HepG2 (cell line): ENCODE measurements around the gene PRKAG3. TPM values are rescaled to one million over a fixed set of nuclear protein-coding genes. Genes with fewer than 3 reads are reported as not detected.

Source experiments
- ATAC-seq: fragments of 200-7000 bp; cut with Tn5 transposase; 3 replicates; pipeline ENCODE4 v1.9.1; 2020; ENCODE audit warnings: mild to moderate bottlenecking, moderate library complexity
- BruUV-seq: library from RNA; stranded (reverse); fragments of 400-500 nt; replicated peaks from 2 replicates; lab custom pipeline; 2021; lab: Mats Ljungman, UMichigan
- CTCF ChIA-PET: fragments of 300-600 bp; formaldehyde crosslinking; extraction: SDS; loops from one replicate; lab custom pipeline; 2021; ENCODE audit warnings: low total read pairs, inconsistent platforms, low intra/inter-chr PET ratio; lab: Yijun Ruan, JAX
- POLR2A ChIA-PET: fragments of 350-600 bp; sonication (Branson Sonifier 250); formaldehyde crosslinking; loops from one replicate; lab custom pipeline; 2020; ENCODE audit warnings: antibody characterized with exemption, inconsistent platforms; lab: Yijun Ruan, JAX
- DNase-seq: peaks from one replicate; pipeline ENCODE4 v3.0.0-alpha.2; 2015; ENCODE audit warnings: low spot score
- FAIRE-seq: peaks from 3 replicates; lab custom pipeline; 2011; peaks lifted over from hg19 to GRCh38; lab: Jason Lieb, UNC
- H2AFZ ChIP-seq: one replicate; pipeline ENCODE4 v1.6.1; 2011; ENCODE audit warnings: low read length, inconsistent platforms
- H3K27ac ChIP-seq: fragments of 300-600 bp; 3 replicates; pipeline ENCODE4 v1.8.0; 2011; ENCODE audit warnings: mixed run types, mild to moderate bottlenecking, mixed read lengths, low read length, inconsistent platforms; ENCODE audit not compliant: insufficient read depth; ENCODE audit errors: extremely low read length
- H3K27me3 ChIP-seq, 2 experiments: fragments of 200-600 bp in 1 of 2; 2 replicates in 1 of 2; 3 replicates in 1 of 2; pipeline versions ENCODE4 v1.6.0 to v1.8.0; 2011; ENCODE audit warnings: low read length in 2 of 2, mild to moderate bottlenecking in 2 of 2, moderate library complexity in 2 of 2, inconsistent platforms in 1 of 2; ENCODE audit not compliant: insufficient read depth in 2 of 2, control insufficient read depth in 1 of 2
- H3K36me3 ChIP-seq, 2 experiments: fragments of 200-600 bp in 1 of 2; replicated peaks in 1 of 2; 2 replicates in 1 of 2; 3 replicates in 1 of 2; pipeline versions ENCODE4 v1.5.1 to v1.8.0; 2011; ENCODE audit warnings: low read length in 2 of 2, inconsistent platforms in 1 of 2; ENCODE audit not compliant: insufficient read depth in 2 of 2, control insufficient read depth in 1 of 2
- H3K4me1 ChIP-seq: 2 replicates; pipeline ENCODE4 v1.5.1; 2012; ENCODE audit warnings: low read length, inconsistent platforms; ENCODE audit not compliant: insufficient read depth
- H3K4me2 ChIP-seq: 2 replicates; pipeline ENCODE4 v1.6.0; 2011; ENCODE audit warnings: low read depth, low read length, inconsistent platforms
- H3K4me3 ChIP-seq, 3 experiments: fragments of 200-600 bp in 1 of 3; sonication (generic), shearing (Covaris generic) in 1 of 3; replicated peaks in 1 of 3; 2 replicates each; pipeline ENCODE4 v1.5.1; 2011 to 2016; ENCODE audit warnings: low read length in 3 of 3, inconsistent platforms in 2 of 3, low read depth in 2 of 3, mild to moderate bottlenecking in 2 of 3, control low read depth in 1 of 3, mixed read lengths in 1 of 3; ENCODE audit not compliant: insufficient read depth in 1 of 3
- H3K79me2 ChIP-seq: one replicate; pipeline ENCODE4 v1.6.1; 2011; ENCODE audit warnings: low read length, inconsistent platforms; ENCODE audit not compliant: insufficient read depth
- H3K9ac ChIP-seq: 2 replicates; pipeline ENCODE4 v1.6.0; 2011; ENCODE audit warnings: mild to moderate bottlenecking, low read depth, low read length, inconsistent platforms; ENCODE audit not compliant: insufficient read depth
- H3K9me3 ChIP-seq: 2 replicates; pipeline ENCODE4 v1.5.1; 2012; ENCODE audit warnings: mild to moderate bottlenecking, low read length
- H4K20me1 ChIP-seq: 2 replicates; pipeline ENCODE4 v1.6.0; 2011; ENCODE audit warnings: inconsistent platforms, mild to moderate bottlenecking, low read length, moderate library complexity; ENCODE audit not compliant: insufficient read depth
- ATF1 ChIP-seq: IDR thresholded peaks from 2 replicates; pipeline ENCODE4 v1.6.1; 2016; ENCODE audit warnings: mild to moderate bottlenecking, control low read depth
- JARID2 ChIP-seq: sonication (generic); formaldehyde crosslinking; IDR thresholded peaks from 2 replicates; pipeline ENCODE4 v1.8.1; 2023; ENCODE audit warnings: missing genetic modification reagents, inconsistent platforms; ENCODE audit not compliant: insufficient replicate concordance
- NFIC ChIP-seq: IDR thresholded peaks from 2 replicates; pipeline ENCODE4 v1.6.1; 2012; ENCODE audit warnings: mild to moderate bottlenecking, low read length, inconsistent platforms
- RFX1 ChIP-seq: fragments of 450-650 bp; IDR thresholded peaks from 2 replicates; pipeline ENCODE4 v1.6.1; 2017
- ZBTB40 ChIP-seq, 2 experiments: fragments of 450-650 bp in 1 of 2; sonication (generic) in 1 of 2; formaldehyde crosslinking in 1 of 2; IDR thresholded peaks; 2 replicates each; pipeline versions ENCODE4 v1.6.1 to v1.8.0; 2016 to 2022; ENCODE audit warnings: antibody characterized with exemption in 1 of 2, mild to moderate bottlenecking in 1 of 2, missing genetic modification reagents in 1 of 2
- ZNF142 ChIP-seq: sonication (generic); formaldehyde crosslinking; IDR thresholded peaks from 2 replicates; pipeline ENCODE4 v1.4.0; 2020; ENCODE audit warnings: missing genetic modification reagents
- ZNF430 ChIP-seq: sonication (generic); formaldehyde crosslinking; IDR thresholded peaks from 2 replicates; pipeline ENCODE4 v1.9.0; 2021; ENCODE audit warnings: mild to moderate bottlenecking, missing genetic modification reagents
- ZNF562 ChIP-seq: sonication (generic); formaldehyde crosslinking; IDR thresholded peaks from 2 replicates; pipeline ENCODE4 v1.8.0; 2022; ENCODE audit warnings: missing genetic modification reagents, borderline replicate concordance
- ZSCAN29 ChIP-seq: sonication (generic); formaldehyde crosslinking; conservative IDR thresholded peaks from 2 replicates; pipeline ENCODE4 v1.4.0; 2020; ENCODE audit warnings: mild to moderate bottlenecking, missing genetic modification reagents
- WGBS: methylation state at CpG from one replicate; pipeline ENCODE4 v1.1.6; 2017; ENCODE audit warnings: low lambda C conversion rate; 5-methylcytosine and 5-hydroxymethylcytosine counted together
- in situ Hi-C: cut with HindIII; loops from 2 replicates; pipeline ENCODE4 v1.10.0; 2017; ENCODE audit warnings: low pct_unique_long_range_greater_than_20kb; ENCODE audit not compliant: extremely low pct_ligation_motif_present
- intact Hi-C: fragments of 100-400 bp; cut with micrococcal nuclease; formaldehyde crosslinking; loops from one replicate; pipeline ENCODE4 v1.10.0; 2022; ENCODE audit not compliant: unreplicated experiment
- polyA plus RNA-seq, 8 experiments: library from polyadenylated mRNA; depleted of rRNA in 3 of 8; stranded (reverse) in 7 of 8; unstranded in 1 of 8; fragments of >200 nt; fragmentation: Illumina TruSeq in 4 of 8; extraction: Trizol in 4 of 8; gene quantifications; 2 replicates each; pipeline versions ENCODE4 v1.2.1 to v1.2.3, GENCODE V29; 2011 to 2016; ENCODE audit warnings: low read depth in 4 of 8, missing spikeins in 1 of 8, mixed read lengths in 1 of 8; ENCODE audit not compliant: insufficient read depth in 1 of 8
- total RNA-seq, 5 experiments: library from RNA; depleted of rRNA; stranded (reverse); fragments of >200 nt; fragmentation: Illumina TruSeq; extraction: Trizol; gene quantifications; 2 replicates each; pipeline ENCODE4 v1.2.3, GENCODE V29; 2016; ENCODE audit warnings: low read depth in 1 of 5

PRKAG3 gene
- total and polyA plus RNA-seq, 2 of the 13 experiments (the other 11 are each of a cell fraction or from before 2014, with no cell fraction given) = not detected

GRCh38 chr2:218777276-218777990, 54.2 kb downstream of the PRKAG3 start:
- peaks cover 32% of the 10 kb centered on the region for H3K4me1 ChIP-seq
- H2AFZ ChIP-seq = no peak overlapping the region
- no peak overlapping the region for H3K4me2 ChIP-seq
- FAIRE-seq = no peak
- POLR2A ChIA-PET = interaction anchor here (0.6 to 1.4 kb wide), 2 partner anchors 22 to 28 kb away, joined by 3 read pairs; no protein-coding TSS in a partner anchor
- intact Hi-C loops (no loop called here), in situ Hi-C loops (no loop called here)
- peaks cover 4% of the 10 kb centered on the region for H3K79me2 ChIP-seq
- H3K27ac ChIP-seq = no peak overlapping the region
- H3K9me3 ChIP-seq = peaks cover 15% of the 10 kb centered on the region; the same call in 1 of the 2 replicates
- H3K27me3 ChIP-seq = no peaks in the 10 kb centered on the region; a peak in 1 of 5 replicates
- H3K36me3 ChIP-seq = no peaks in the 10 kb centered on the region
- CTCF ChIA-PET = no interaction called here
- no peaks in the 10 kb centered on the region for H4K20me1 ChIP-seq
- no peak for ATAC-seq
- no peak overlapping the region for H3K9ac ChIP-seq
- H3K4me3 ChIP-seq = no peak overlapping the region
- WGBS = 92% methylated on average over 9 of the region's 9 CpGs
- DNase-seq = no peak
- no TSS peak for BruUV-seq
- no peak for TF ChIP-seq ZSCAN29
- TF ChIP-seq ZNF430 (CRISPR knock-in tag) = no peak
- TF ChIP-seq ZNF562 (CRISPR knock-in tag) = no peak
- no peak for TF ChIP-seq ATF1
- no peak for TF ChIP-seq JARID2
- no peak for TF ChIP-seq RFX1
- TF ChIP-seq ZNF142 = no peak
- no peak for TF ChIP-seq NFIC
- no peak for TF ChIP-seq ZBTB40 (IDR thresholded peaks at IDR 0.05)
- no peak for TF ChIP-seq ZBTB40 (CRISPR knock-in tag; IDR thresholded peaks at IDR 0.05)
